ENCODE results near the gene ARL13B.
"Not testable (repeated sequence)": the region's sequence is repeated elsewhere in the genome, so short reads cannot be mapped to it uniquely, and the experiment has no call there.

The ARL13B gene

GRCh38 chr3:94071713-94072284, 91.8 kb downstream of the ARL13B start:
- Histone ChIP-seq H3K27ac (replicated peaks; ENCODE audit: low read length) (no peak overlapping the region), H3K18ac (ENCODE audit: low read length) (no peak overlapping the region), H3K4ac (ENCODE audit: low read length) (no peak overlapping the region), H2BK12ac (ENCODE audit: low read length) (no peak overlapping the region), H3K79me1 (ENCODE audit: low read depth, low read length) (no peaks in the 10 kb centered on the region), H4K8ac (ENCODE audit: low read depth, low read length) (no peak overlapping the region), H2AFZ (ENCODE audit: low read length) (no peak overlapping the region), H3K4me2 (ENCODE audit: insufficient read depth, low read length, poor library complexity, severe bottlenecking) (no peak overlapping the region), H2BK5ac (ENCODE audit: low read length) (no peak overlapping the region), H2AK5ac (ENCODE audit: low read depth, low read length) (no peak overlapping the region), H3K9me3 (replicated peaks in 1 of 2; ENCODE audit: control insufficient read depth in 2 of 2, insufficient read depth in 1 of 2, low read depth in 1 of 2, low read length in 2 of 2) (peaks cover 0 to 9% of the 10 kb centered on the region in 2 donors), H3K36me3 (replicated peaks in 1 of 2; ENCODE audit: control insufficient read depth in 2 of 2, insufficient read depth in 2 of 2, low read length in 2 of 2) (peaks cover 4 to 32% of the 10 kb centered on the region in 2 donors), H3K27me3 (ENCODE audit: control insufficient read depth in 3 of 3, insufficient read depth in 3 of 3, low read depth in 1 of 3, low read length in 3 of 3) (no peaks in the 10 kb centered on the region), H2BK120ac (ENCODE audit: low read depth, low read length) (no peak overlapping the region), H3K4me3 (ENCODE audit: low read length in 2 of 2) (no peak overlapping the region), H2BK15ac (ENCODE audit: low read length) (no peak overlapping the region), H3K9ac (ENCODE audit: low read depth, low read length, poor library complexity) (no peak overlapping the region), H4K91ac (ENCODE audit: low read depth, low read length, poor library complexity) (no peak overlapping the region), H3K14ac (ENCODE audit: low read length) (no peak overlapping the region), H3K4me1 (ENCODE audit: control insufficient read depth in 2 of 2, insufficient read depth in 1 of 2, low read depth in 1 of 2, low read length in 2 of 2) (no peaks in the 10 kb centered on the region), H3K23ac (ENCODE audit: low read depth, low read length, poor library complexity) (no peak overlapping the region)
- DNase-seq (ENCODE audit: low spot score) = no peak
- WGBS, 2 donors (ENCODE audit: extremely low coverage in 2 of 2, insufficient read length in 2 of 2, insufficient replicate concordance in 1 of 2) = no CpG with 5 or more reads among the region's 4 CpGs

GRCh38 chr3:94076055-94076454, 96.1 kb downstream of the ARL13B start:
- peaks cover 4 to 19% of the 10 kb centered on the region in 2 donors for H3K36me3 ChIP-seq (replicated peaks in 1 of 2; ENCODE audit: control insufficient read depth in 2 of 2, insufficient read depth in 2 of 2, low read length in 2 of 2)
- DNase-seq (ENCODE audit: low spot score) = no peak
- H3K9me3 ChIP-seq (replicated peaks in 1 of 2; ENCODE audit: control insufficient read depth in 2 of 2, insufficient read depth in 1 of 2, low read depth in 1 of 2, low read length in 2 of 2) = peaks cover 0 to 4% of the 10 kb centered on the region in 2 donors
- WGBS, 2 donors (ENCODE audit: extremely low coverage in 2 of 2, insufficient read length in 2 of 2, insufficient replicate concordance in 1 of 2) = no CpG with 5 or more reads among the region's 3 CpGs
- H4K91ac ChIP-seq (ENCODE audit: low read depth, low read length, poor library complexity) = no peak overlapping the region
- no peak overlapping the region for H2AK5ac ChIP-seq (ENCODE audit: low read depth, low read length)
- H2BK15ac ChIP-seq (ENCODE audit: low read length) = no peak overlapping the region
- no peak overlapping the region for H3K4me3 ChIP-seq (ENCODE audit: low read length in 2 of 2)
- no peak overlapping the region for H3K23ac ChIP-seq (ENCODE audit: low read depth, low read length, poor library complexity)
- H3K14ac ChIP-seq (ENCODE audit: low read length) = no peak overlapping the region
- no peak overlapping the region for H3K4ac ChIP-seq (ENCODE audit: low read length)
- H2BK12ac ChIP-seq (ENCODE audit: low read length) = no peak overlapping the region
- no peak overlapping the region for H2BK120ac ChIP-seq (ENCODE audit: low read depth, low read length)
- no peak overlapping the region for H3K18ac ChIP-seq (ENCODE audit: low read length)
- no peak overlapping the region for H3K9ac ChIP-seq (ENCODE audit: low read depth, low read length, poor library complexity)
- H2BK5ac ChIP-seq (ENCODE audit: low read length) = no peak overlapping the region
- no peak overlapping the region for H3K27ac ChIP-seq (replicated peaks; ENCODE audit: low read length)
- H3K27me3 ChIP-seq (ENCODE audit: control insufficient read depth in 3 of 3, insufficient read depth in 3 of 3, low read depth in 1 of 3, low read length in 3 of 3) = no peaks in the 10 kb centered on the region
- H4K8ac ChIP-seq (ENCODE audit: low read depth, low read length) = no peak overlapping the region
- H3K4me1 ChIP-seq (ENCODE audit: control insufficient read depth in 2 of 2, insufficient read depth in 1 of 2, low read depth in 1 of 2, low read length in 2 of 2) = no peaks in the 10 kb centered on the region
- H3K4me2 ChIP-seq (ENCODE audit: insufficient read depth, low read length, poor library complexity, severe bottlenecking) = no peak overlapping the region
- H2AFZ ChIP-seq (ENCODE audit: low read length) = no peak overlapping the region
- H3K79me1 ChIP-seq (ENCODE audit: low read depth, low read length) = no peaks in the 10 kb centered on the region

DNA sequence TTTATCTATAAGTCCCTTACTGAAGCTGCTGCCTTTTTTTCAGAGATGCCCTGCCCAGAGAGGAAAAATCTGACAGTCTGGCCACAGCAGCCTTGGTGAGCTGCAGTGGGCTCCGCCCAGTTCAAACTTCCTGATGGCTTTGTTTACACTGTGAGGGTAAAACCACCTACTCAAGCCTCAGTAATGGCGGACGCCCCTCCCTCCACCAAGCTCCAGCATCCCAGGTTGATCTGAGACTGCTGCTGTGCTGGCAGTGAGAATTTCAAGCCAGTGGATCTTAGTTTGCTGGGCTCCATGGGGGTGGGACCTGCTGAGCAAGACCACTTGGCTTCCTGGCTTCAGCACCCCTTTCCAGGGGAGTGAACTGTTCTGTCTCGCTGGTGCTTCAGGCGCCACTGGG, 100.6 kb downstream of the ARL13B start:
- not testable (repeated sequence) for H3K4me2 ChIP-seq (ENCODE audit: insufficient read depth, low read length, poor library complexity, severe bottlenecking); H3K4ac ChIP-seq (ENCODE audit: low read length); H3K9me3 ChIP-seq (replicated peaks in 1 of 2; ENCODE audit: control insufficient read depth in 2 of 2, insufficient read depth in 1 of 2, low read depth in 1 of 2, low read length in 2 of 2); H2AFZ ChIP-seq (ENCODE audit: low read length); H3K9ac ChIP-seq (ENCODE audit: low read depth, low read length, poor library complexity); H3K14ac ChIP-seq (ENCODE audit: low read length); H3K79me1 ChIP-seq (ENCODE audit: low read depth, low read length); H3K4me1 ChIP-seq (ENCODE audit: control insufficient read depth in 2 of 2, insufficient read depth in 1 of 2, low read depth in 1 of 2, low read length in 2 of 2); H4K8ac ChIP-seq (ENCODE audit: low read depth, low read length); H4K91ac ChIP-seq (ENCODE audit: low read depth, low read length, poor library complexity); H3K23ac ChIP-seq (ENCODE audit: low read depth, low read length, poor library complexity); H2BK120ac ChIP-seq (ENCODE audit: low read depth, low read length); H2BK12ac ChIP-seq (ENCODE audit: low read length); H3K27ac ChIP-seq (replicated peaks; ENCODE audit: low read length); H3K18ac ChIP-seq (ENCODE audit: low read length); H3K27me3 ChIP-seq (ENCODE audit: control insufficient read depth in 3 of 3, insufficient read depth in 3 of 3, low read depth in 1 of 3, low read length in 3 of 3); DNase-seq (ENCODE audit: low spot score); H2BK15ac ChIP-seq (ENCODE audit: low read length); H3K4me3 ChIP-seq (ENCODE audit: low read length in 2 of 2); H2AK5ac ChIP-seq (ENCODE audit: low read depth, low read length); H2BK5ac ChIP-seq (ENCODE audit: low read length)
- peaks cover 4 to 31% of the 10 kb centered on the region in 2 donors for H3K36me3 ChIP-seq (replicated peaks in 1 of 2; ENCODE audit: control insufficient read depth in 2 of 2, insufficient read depth in 2 of 2, low read length in 2 of 2)
- no CpG with 5 or more reads among the region's 5 CpGs for WGBS, 2 donors (ENCODE audit: extremely low coverage in 2 of 2, insufficient read length in 2 of 2, insufficient replicate concordance in 1 of 2)

- Histone ChIP-seq H4K91ac (ENCODE audit: low read depth, low read length, poor library complexity) (no peak overlapping the region), H3K27me3 (ENCODE audit: control insufficient read depth in 3 of 3, insufficient read depth in 3 of 3, low read depth in 1 of 3, low read length in 3 of 3) (no peaks in the 10 kb centered on the region), H3K23ac (ENCODE audit: low read depth, low read length, poor library complexity) (no peak overlapping the region), H2BK12ac (ENCODE audit: low read length) (no peak overlapping the region), H3K4ac (ENCODE audit: low read length) (no peak overlapping the region), H3K4me1 (ENCODE audit: control insufficient read depth in 2 of 2, insufficient read depth in 1 of 2, low read depth in 1 of 2, low read length in 2 of 2) (no peaks in the 10 kb centered on the region), H3K9ac (ENCODE audit: low read depth, low read length, poor library complexity) (no peak overlapping the region), H2BK120ac (ENCODE audit: low read depth, low read length) (no peak overlapping the region), H2AFZ (ENCODE audit: low read length) (no peak overlapping the region), H3K36me3 (replicated peaks in 1 of 2; ENCODE audit: control insufficient read depth in 2 of 2, insufficient read depth in 2 of 2, low read length in 2 of 2) (peaks cover 0 to 33% of the 10 kb centered on the region in 2 donors), H3K27ac (replicated peaks; ENCODE audit: low read length) (no peak overlapping the region), H3K18ac (ENCODE audit: low read length) (no peak overlapping the region), H3K4me3 (ENCODE audit: low read length in 2 of 2) (no peak overlapping the region), H2AK5ac (ENCODE audit: low read depth, low read length) (no peak overlapping the region), H3K14ac (ENCODE audit: low read length) (no peak overlapping the region), H2BK5ac (ENCODE audit: low read length) (no peak overlapping the region), H4K8ac (ENCODE audit: low read depth, low read length) (no peak overlapping the region), H3K9me3 (replicated peaks in 1 of 2; ENCODE audit: control insufficient read depth in 2 of 2, insufficient read depth in 1 of 2, low read depth in 1 of 2, low read length in 2 of 2) (no peaks in the 10 kb centered on the region), H3K79me1 (ENCODE audit: low read depth, low read length) (no peaks in the 10 kb centered on the region), H3K4me2 (ENCODE audit: insufficient read depth, low read length, poor library complexity, severe bottlenecking) (no peak overlapping the region), H2BK15ac (ENCODE audit: low read length) (no peak overlapping the region)
- no peak for DNase-seq (ENCODE audit: low spot score)
- no CpG with 5 or more reads among the region's 5 CpGs for WGBS, 2 donors (ENCODE audit: extremely low coverage in 2 of 2, insufficient read length in 2 of 2, insufficient replicate concordance in 1 of 2)
These were observed 101.9 kb downstream of the ARL13B start for GRCh38 chr3:94081884-94082283.
